HG03378 (cell line): ENCODE measurements around the gene OSGIN1.

Source experiments
- ATAC-seq: cut with Tn5 transposase; IDR thresholded peaks from one replicate; pipeline ENCODE4 v1.9.1; 2021; ENCODE audit warnings: mild to moderate bottlenecking, moderate library complexity; ENCODE audit not compliant: unreplicated experiment

OSGIN1 gene

DNA sequence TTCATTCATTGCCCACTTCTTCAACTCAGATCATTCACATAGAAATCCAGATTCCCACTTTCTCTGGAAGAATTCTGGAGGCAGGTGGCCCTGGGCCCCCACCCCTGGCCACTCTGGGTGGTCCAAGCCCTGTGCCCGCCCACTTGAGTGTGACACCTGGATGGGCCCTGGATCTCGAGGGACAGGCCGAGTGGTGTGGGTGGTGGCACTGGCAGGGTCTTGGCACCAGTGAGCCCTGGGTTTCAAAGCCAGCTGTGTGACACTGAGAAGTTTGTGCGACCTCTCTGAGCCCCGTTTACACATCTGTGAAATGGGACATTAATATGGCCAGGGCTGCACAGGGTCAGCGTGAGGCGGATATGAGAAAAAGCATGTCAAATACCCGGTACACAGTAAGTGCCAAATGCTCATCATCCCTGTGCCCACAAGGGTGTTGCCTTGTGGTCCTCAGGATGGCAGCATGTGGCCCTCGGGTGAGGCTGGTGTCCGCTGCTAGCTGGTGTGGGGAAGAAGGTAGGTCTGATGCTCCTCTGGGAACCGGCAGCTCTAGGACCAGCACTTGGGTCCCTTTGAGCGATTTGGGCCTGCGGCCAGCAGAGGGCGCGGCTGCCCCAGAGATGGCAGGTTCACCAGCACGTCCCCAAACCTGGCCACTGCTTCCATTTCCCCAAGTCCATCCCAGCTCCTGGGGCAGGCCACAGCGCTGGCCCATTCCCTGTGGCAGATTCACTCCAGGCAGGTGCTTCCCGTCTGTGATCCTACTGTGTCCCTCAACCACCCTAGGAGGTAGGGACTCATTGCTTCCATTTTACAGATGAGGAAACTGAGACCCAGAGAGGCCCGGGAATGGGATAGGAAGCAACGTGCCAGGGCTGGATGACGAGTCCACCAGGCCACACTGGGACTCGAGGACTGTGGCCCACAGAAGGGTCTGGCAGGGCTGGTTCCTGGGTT, 3.6 kb downstream of the OSGIN1 start:
- no peak for ATAC-seq

DNA sequence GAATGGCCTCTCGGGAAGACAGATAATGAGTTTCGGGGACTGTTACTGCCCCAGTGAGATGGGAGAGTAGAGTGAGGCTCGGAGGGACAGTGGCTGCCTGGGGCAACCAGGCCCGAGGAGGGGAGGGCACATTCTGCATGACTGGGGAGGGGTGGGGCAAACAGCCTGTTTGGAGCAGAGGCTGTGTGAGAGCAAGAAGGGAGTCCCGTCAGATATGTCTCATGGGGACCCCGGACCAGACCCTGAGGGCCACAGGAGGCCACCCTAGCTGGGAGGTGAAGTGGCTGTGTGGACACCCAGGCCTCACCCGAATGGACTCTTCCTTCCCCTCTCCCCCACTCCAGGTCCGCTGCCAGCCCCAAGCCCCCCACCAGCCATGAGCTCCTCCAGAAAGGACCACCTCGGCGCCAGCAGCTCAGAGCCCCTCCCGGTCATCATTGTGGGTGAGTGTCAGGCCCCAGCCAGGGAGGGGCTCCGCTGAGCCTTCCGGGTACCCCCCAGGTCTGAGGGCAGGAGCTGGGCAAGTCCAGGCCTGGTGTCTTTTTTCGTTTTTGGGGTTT, 4.3 kb downstream of the OSGIN1 start:
- no peak for ATAC-seq

DNA sequence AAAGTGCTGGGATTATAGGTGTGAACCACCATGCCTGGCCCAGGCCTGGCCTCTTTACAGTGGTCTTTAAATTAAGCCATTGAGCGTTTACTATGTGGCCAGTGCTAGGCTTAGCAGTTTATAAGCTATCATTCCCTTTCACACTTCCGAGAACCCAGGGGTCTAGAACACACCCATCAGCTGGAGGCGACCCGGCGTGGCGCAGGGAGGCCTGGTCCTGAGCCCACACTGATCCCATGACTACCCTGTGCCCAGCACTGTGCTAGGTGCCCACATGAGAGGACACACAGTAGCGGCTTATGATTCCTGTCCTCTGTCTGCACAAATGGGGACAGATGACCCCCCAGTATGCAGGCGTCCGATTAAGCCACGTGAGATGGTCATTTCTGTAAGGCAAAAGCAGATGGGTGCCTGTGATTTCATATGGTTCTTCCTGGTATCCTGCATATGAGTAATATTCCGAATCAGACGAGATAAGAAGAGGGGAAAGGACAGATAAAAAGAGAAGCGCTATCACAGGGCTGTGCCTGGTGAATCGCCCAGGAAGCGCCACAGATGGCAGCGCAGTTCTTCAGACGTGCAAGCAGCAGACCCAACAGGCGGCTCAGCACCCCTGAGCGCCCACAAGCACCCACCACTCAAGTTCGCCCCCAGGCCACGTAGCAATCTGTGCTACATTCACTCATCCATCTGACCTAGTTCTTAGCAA, 5.3 kb downstream of the OSGIN1 start:
- no peak for ATAC-seq

DNA sequence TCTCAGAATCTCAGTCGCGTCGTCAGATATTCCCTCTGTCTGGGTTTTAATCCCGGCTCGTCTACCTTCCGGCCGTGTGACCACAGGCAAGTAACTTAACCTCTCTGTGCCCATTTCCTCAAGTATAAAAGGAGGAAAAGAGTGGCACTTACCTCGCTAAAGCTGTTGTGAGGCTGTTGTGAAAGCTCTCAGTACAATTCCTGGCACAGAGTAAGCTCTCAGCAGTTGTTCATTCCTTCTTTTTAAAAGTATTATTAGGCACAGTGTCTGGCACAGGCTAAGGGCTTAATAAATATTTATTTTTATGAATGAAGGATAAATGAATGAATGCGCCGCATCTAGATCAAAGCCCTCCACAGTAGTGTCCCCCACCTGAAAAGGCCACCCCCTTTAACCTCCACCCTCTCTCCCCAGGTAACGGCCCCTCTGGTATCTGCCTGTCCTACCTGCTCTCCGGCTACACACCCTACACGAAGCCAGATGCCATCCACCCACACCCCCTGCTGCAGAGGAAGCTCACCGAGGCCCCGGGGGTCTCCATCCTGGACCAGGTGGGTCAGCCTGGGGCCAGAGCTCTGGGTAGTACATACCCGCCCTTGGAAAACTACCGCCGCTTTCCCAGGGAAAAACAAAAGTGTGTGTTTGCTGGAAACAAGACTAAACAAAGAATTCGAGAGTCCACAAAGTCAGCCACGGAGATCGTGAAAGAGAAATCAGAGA, 6.0 kb downstream of the OSGIN1 start:
- ATAC-seq, result no peak

DNA sequence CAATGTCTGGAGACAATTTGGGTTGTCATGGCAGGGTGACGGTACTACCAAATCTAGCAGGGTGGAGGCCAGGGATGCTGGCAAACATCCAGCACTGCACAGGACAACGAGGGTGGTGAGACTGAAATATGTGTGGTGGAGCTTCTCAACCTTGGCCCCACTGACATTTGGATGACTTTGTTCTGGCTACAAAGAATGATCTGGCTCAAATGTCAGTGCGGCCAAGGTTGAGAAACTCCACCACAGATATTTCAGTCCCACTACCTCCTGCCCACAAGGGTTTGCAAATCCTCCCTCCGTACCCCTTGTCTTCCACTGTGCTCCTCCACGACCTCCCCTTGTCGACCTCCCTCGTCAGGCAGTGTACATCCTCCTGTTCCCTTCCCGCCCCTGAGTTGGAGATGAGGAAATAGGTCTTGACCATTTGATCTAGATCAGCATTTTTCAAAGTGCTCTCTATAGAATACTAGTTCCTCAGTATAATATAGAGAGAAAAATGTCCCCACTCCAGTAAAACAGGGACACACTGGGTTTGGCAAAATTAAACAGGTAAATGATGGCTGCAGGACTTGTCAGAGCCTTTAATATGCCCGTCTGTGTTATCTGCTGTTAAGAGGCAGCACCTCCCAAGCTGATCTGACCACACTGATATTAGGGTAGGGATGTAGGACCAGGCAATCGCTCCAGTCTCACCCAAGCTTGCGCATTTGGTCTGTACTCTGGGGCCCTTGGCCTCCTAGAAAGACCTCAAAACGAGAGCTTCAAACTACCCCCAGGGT, 6.8 kb downstream of the OSGIN1 start:
- no peak for ATAC-seq

DNA sequence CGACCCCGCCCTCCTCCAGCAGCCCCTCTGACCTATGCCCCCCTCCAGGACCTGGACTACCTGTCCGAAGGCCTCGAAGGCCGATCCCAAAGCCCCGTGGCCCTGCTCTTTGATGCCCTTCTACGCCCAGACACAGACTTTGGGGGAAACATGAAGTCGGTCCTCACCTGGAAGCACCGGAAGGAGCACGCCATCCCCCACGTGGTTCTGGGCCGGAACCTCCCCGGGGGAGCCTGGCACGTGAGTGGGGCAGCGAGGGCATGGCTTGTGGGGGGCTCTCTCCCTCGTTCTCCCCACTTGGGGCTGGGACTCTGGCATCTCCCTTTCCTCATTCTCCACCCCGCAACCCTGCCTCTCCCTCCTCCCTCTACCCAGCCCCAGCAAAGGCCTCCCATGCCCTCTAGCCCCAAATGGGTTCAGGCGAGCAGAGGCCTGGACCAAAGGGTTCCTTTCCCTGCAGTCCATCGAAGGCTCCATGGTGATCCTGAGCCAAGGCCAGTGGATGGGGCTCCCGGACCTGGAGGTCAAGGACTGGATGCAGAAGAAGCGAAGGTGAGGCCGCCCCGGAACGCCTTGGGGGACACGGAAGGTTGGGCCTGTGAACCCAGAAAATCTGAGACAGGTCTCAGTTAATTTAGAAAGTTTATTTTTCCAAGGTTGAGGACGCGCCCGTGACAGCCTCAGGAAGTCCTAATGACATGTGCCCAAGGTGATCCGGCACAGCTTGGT, 7.6 kb downstream of the OSGIN1 start:
- ATAC-seq, result no peak

DNA sequence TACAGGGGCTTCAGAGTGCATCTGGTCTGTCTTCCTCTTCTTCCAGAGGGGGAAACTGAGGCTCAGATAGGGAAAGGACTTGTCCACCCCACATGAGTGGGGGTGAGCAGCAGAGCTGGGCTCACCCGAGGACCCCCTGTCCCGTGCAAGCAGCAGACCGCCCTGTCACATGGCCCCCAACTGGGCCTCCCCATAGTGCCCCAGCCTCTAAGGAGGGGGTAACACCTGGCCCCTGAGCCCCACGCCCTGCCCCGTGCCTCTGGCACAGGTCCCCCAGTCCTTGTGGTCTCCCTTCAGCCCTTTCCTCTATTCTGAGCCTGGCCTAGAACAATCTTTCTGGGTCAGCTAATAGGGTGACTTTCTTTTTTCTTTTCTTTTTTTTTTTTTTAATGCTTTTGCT, 8.6 kb downstream of the OSGIN1 start:
- ATAC-seq, result no peak

DNA sequence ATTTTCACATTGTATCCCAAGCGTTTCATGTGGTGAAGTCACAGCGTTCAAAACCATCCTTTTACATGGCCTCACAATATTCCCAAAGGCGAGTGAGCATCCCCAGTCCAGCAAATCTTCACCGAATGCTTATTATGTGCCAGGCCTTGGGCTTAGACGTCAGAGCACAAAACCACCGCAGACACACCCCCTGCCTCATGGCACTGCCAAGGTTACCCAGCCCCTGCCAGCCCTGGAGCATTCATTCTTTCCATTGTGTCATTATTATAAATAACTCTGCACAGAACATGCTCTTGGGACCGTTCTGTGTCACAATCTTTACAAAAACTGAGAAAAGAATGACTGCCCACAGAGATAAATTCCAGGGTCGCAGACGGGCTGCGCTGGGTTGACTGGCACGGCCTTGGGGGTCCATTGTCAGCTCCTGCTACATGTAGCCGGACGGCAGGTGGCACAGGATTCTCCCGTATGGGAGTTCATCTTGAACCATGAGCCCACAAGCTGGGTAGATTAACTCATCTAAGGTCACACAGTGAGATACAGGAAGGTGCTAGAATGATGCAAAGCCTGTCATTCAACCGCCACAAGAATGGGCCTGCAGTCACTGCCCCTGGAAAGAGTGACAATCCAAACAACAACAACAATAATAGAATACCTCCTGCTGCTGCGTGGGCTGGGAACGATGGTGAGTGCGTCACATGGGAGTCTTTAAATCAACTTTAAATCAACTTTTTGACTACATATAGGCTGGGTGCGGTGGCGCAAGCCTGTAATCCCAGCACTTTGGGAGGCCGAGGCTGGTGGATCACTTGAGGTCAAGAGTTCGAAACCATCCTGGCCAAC, 10.5 kb downstream of the OSGIN1 start:
- ATAC-seq, result no peak

DNA sequence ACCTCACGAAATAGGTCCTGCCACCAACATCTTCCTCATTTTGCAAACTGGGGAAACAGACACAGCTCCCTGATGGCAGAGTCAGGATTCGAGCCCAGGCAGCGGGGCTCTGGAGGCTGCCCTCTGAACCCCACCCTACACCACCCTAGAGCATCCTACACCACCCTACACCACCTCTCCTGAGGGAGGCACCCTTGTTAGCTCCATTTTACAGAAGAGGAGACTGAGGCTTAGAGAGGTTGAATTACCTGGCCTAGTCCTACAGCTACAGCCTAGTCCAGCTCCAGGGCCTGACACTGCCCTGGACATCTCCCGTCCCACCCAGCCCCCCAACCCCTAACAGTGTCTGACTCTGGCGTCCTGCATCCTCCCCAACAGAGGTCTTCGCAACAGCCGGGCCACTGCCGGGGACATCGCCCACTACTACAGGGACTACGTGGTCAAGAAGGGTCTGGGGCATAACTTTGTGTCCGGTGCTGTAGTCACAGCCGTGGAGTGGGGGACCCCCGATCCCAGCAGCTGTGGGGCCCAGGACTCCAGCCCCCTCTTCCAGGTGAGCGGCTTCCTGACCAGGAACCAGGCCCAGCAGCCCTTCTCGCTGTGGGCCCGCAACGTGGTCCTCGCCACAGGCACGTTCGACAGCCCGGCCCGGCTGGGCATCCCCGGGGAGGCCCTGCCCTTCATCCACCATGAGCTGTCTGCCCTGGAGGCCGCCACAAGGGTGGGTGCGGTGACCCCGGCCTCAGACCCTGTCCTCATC, 11.8 kb downstream of the OSGIN1 start:
- no peak for ATAC-seq

DNA sequence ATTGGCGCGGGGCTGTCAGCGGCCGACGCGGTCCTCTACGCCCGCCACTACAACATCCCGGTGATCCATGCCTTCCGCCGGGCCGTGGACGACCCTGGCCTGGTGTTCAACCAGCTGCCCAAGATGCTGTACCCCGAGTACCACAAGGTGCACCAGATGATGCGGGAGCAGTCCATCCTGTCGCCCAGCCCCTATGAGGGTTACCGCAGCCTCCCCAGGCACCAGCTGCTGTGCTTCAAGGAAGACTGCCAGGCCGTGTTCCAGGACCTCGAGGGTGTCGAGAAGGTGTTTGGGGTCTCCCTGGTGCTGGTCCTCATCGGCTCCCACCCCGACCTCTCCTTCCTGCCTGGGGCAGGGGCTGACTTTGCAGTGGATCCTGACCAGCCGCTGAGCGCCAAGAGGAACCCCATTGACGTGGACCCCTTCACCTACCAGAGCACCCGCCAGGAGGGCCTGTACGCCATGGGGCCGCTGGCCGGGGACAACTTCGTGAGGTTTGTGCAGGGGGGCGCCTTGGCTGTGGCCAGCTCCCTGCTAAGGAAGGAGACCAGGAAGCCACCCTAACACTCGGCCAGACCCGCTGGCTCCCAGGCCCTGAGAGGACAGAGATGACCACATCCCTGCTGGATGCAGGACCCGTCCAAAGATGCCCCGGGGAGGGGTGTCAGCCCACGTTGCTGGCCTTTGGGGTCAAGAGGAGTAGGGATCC, 12.6 kb downstream of the OSGIN1 start:
- ATAC-seq, result no peak

DNA sequence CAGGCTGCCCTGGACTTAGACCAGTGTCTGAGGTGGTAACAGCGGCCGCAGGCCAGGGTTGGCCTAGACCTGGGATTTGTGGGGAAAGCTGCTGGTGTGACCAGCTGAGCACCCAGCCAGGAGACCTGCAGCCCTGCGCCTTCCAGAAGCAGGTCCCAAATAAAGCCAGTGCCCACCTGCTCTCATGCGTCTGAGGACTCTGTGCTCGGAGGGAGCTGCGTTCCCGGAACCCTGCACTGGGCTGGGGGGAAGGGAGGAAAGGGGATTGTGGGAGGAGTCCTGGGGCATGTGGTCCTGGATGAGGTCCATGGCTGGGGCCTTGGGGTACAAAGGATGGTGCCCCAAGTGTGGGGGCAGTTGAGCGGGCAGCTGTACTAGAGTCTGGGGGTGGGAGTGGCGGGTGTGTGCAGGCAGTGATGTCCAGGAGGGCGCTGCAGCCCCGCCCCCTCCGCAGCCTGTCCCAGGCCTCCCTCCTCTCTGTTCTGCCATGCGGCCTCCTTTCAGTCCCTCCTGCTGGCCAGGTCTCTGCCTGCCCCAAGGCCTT, 13.2 kb downstream of the OSGIN1 start:
- ATAC-seq, result no peak

DNA sequence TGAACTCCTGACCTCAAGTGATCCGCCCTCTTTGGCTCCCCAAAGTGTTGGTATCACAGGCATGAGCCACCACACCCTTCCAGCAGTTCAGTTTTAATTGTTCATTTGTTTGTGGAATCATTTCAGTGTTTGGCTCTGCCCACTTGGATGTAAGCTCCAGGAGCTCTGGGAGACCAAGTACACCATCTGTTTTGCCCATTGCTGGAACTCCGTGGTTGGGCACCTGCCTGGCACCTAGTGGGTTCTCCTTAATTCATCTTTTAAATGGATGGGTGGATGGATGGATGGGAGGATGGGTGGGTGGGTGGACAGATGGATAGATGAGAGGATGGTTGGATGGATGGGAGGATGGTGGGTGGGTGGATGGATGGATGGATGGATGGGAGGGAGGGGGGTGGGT, 14.1 kb downstream of the OSGIN1 start:
- no peak for ATAC-seq

DNA sequence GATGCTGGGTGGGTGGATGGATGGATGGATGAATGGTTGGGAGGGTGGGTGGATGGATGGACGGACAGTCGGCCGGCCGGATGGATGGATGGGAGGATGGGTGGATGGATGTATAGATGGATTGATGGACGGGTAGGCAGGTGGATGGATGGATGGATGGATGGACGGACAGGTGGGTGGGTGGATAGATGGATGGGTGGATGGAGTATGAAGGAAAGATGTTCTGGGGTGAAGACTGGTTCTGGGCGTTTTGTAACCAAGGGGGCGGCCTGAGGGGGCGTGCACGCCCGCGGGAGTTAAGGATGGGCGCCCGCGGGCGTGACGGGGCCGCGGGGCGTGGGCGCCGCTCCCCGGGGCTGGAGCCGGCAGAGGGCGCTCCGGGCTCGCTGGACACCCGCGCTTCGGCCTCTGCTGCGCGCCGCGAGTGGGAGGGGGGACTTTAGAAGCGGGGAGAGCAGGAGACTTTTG, 14.8 kb downstream of the OSGIN1 start, which contains the start of gene NECAB2:
Gene NECAB2 (plus strand): TSS at position 407 of the 468 bp plus-strand sequence. CDS start 405 bp downstream, outside the sequence.
- ATAC-seq, result no peak

DNA sequence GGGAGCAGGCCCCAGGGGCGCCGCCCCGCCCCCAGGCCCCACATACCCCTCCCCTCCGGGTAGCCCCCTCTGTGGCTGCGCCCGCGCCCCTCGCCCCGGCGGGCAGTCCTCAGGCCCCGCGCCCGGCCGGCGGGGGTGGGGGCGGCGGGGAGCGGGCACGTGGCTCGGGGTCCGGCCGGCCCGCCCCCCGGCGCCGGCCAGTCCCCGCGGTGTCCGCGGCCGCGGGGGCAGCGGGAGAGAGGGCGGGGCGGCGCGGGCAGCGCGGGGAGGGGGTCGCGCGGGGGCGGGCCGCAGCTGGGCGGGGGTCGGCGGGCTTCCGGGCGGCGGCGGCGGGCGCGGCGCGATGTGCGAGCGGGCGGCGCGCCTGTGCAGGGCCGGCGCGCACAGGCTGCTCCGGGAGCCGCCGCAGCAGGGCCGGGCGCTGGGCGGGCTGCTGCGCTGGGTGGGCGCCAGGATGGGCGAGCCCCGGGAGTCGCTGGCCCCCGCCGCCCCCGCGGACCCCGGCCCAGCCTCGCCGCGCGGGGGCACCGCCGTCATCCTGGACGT, 15.3 kb downstream of the OSGIN1 start:
- no peak for ATAC-seq

DNA sequence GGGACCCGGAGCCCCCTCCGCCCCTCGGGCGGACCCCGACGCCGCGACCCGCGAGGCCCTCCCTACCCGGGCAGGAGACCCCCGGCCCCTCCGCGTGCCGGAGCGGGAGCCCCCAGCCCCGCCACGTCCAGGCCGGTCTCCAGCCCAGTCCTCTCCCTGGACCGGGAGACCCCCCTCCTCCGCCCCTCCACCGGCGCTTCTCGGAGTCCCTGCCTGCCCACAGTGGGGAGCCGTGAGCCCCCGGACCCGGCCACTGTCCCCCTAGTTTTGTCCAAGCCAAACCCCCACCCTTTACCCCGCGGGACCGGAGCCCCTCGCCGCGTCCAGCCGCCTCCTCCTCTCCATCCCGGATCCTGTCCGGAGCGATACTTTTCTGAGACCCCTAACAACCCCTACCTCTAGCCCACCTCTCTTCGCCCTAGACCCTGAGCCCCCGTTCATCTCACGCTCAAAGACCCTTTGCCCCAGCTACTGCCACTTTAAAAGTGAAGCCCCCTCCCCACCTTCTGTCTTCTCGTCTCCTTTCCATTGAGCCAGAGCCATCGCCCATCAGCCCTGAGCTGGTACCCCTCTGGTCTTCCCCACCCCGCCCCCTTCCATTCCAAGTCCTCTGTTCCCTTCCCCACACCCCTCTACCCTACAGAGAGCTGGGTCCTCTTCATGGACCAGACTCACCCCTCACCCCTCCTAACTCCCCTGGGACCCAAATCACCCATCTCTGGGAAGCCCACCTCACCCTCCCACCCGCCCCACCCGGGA, 16.0 kb downstream of the OSGIN1 start:
- ATAC-seq, result no peak
